IMR-90 (cell line): Measurements from ENCODE around the gene ERP44. TPM values are rescaled to one million over a fixed set of nuclear protein-coding genes. Genes with fewer than 3 reads are reported as not detected.

Source experiments
- ATAC-seq: fragments of 200-7000 bp; cut with Tn5 transposase; 2 replicates; pipeline ENCODE4 v1.9.1; 2020; ENCODE audit warnings: low read depth, mild to moderate bottlenecking, moderate library complexity
- BruUV-seq: library from RNA; stranded (reverse); fragments of 400-500 nt; replicated peaks from 2 replicates; lab custom pipeline; 2021; lab: Mats Ljungman, UMichigan
- CTCF ChIA-PET: fragments of 300-600 bp; formaldehyde crosslinking; extraction: SDS; loops from one replicate; lab custom pipeline; 2021; ENCODE audit warnings: antibody characterized with exemption; lab: Yijun Ruan, JAX
- POLR2A ChIA-PET: fragments of 300-600 bp; sonication (Branson Sonifier 250); formaldehyde crosslinking; loops from one replicate; lab custom pipeline; 2022; ENCODE audit warnings: antibody characterized with exemption; ENCODE audit not compliant: unreplicated experiment; lab: Charles Lee
- DNase-seq: peaks from one replicate; pipeline ENCODE4 v3.0.0; 2013
- H2AFZ ChIP-seq: replicated peaks from 2 replicates; pipeline ENCODE3; 2013; ENCODE audit warnings: low read length, mild to moderate bottlenecking; ENCODE audit not compliant: poor library complexity
- H2AK5ac ChIP-seq: 2 replicates; pipeline ENCODE4 v1.6.1; 2013; ENCODE audit warnings: low read depth, low read length, inconsistent platforms
- H2AK9ac ChIP-seq: replicated peaks from 2 replicates; pipeline ENCODE3; 2013; ENCODE audit warnings: mild to moderate bottlenecking, low read depth, low read length, moderate library complexity; ENCODE audit not compliant: poor library complexity
- H2BK120ac ChIP-seq: 2 replicates; pipeline ENCODE4 v1.6.1; 2013; ENCODE audit warnings: low read depth, low read length, inconsistent platforms
- H2BK15ac ChIP-seq: 3 replicates; pipeline ENCODE4 v1.6.1; 2013; ENCODE audit warnings: low read depth, low read length, inconsistent platforms
- H2BK20ac ChIP-seq: 2 replicates; pipeline ENCODE4 v1.6.1; 2013; ENCODE audit warnings: low read depth, mild to moderate bottlenecking, inconsistent platforms, low read length, moderate library complexity
- H2BK5ac ChIP-seq: 2 replicates; pipeline ENCODE4 v1.6.1; 2013; ENCODE audit warnings: mild to moderate bottlenecking, low read depth, low read length, inconsistent platforms; ENCODE audit not compliant: poor library complexity, severe bottlenecking
- H3K14ac ChIP-seq: replicated peaks from 2 replicates; pipeline ENCODE4 v1.6.1; 2013; ENCODE audit warnings: low read depth, low read length, inconsistent platforms
- H3K18ac ChIP-seq: 2 replicates; pipeline ENCODE4 v1.6.1; 2013; ENCODE audit warnings: low read depth, low read length, control low read depth
- H3K23ac ChIP-seq: 2 replicates; pipeline ENCODE4 v1.6.1; 2013; ENCODE audit warnings: low read depth, low read length, inconsistent platforms
- H3K27ac ChIP-seq: 2 replicates; pipeline ENCODE4 v1.5.1; 2013; ENCODE audit warnings: mild to moderate bottlenecking, control low read depth, low read length; ENCODE audit not compliant: insufficient read depth
- H3K27me3 ChIP-seq: 2 replicates; pipeline ENCODE4 v1.6.1; 2013; ENCODE audit warnings: low read length; ENCODE audit not compliant: control insufficient read depth, insufficient read depth
- H3K36me3 ChIP-seq: 2 replicates; pipeline ENCODE4 v1.6.1; 2013; ENCODE audit warnings: low read length, mixed read lengths; ENCODE audit not compliant: control insufficient read depth, insufficient read depth
- H3K4ac ChIP-seq: 2 replicates; pipeline ENCODE4 v1.6.1; 2013; ENCODE audit warnings: low read depth, low read length, inconsistent platforms
- H3K4me1 ChIP-seq: 2 replicates; pipeline ENCODE4 v1.6.1; 2013; ENCODE audit warnings: low read length, mixed read lengths; ENCODE audit not compliant: control insufficient read depth, insufficient read depth
- H3K4me2 ChIP-seq: 2 replicates; pipeline ENCODE4 v1.6.1; 2013; ENCODE audit warnings: low read depth, mild to moderate bottlenecking, control low read depth, low read length, moderate library complexity
- H3K4me3 ChIP-seq: 2 replicates; pipeline ENCODE4 v1.5.1; 2013; ENCODE audit warnings: low read depth, mild to moderate bottlenecking, control low read depth, low read length, moderate library complexity; ENCODE audit not compliant: insufficient read depth
- H3K56ac ChIP-seq: 2 replicates; pipeline ENCODE4 v1.6.1; 2013; ENCODE audit warnings: low read length, inconsistent platforms; ENCODE audit not compliant: insufficient read depth; ENCODE audit errors: extremely low read depth
- H3K79me1 ChIP-seq, 2 experiments: 2 replicates each; pipeline ENCODE4 v1.6.1; 2013; ENCODE audit warnings: low read length in 2 of 2, inconsistent platforms in 1 of 2, low read depth in 1 of 2
- H3K9ac ChIP-seq: 2 replicates; pipeline ENCODE4 v1.6.1; 2013; ENCODE audit warnings: low read depth, low read length, control low read depth
- H3K9me1 ChIP-seq: 2 replicates; pipeline ENCODE4 v1.6.1; 2013; ENCODE audit warnings: low read length, inconsistent platforms; ENCODE audit not compliant: insufficient read depth
- H3K9me3 ChIP-seq: 2 replicates; pipeline ENCODE4 v1.6.1; 2013; ENCODE audit warnings: low read length; ENCODE audit not compliant: control insufficient read depth, insufficient read depth
- H4K20me1 ChIP-seq: 2 replicates; pipeline ENCODE4 v1.6.1; 2013; ENCODE audit warnings: low read length, inconsistent platforms; ENCODE audit not compliant: insufficient read depth
- H4K5ac ChIP-seq: 2 replicates; pipeline ENCODE4 v1.6.1; 2013; ENCODE audit warnings: mild to moderate bottlenecking, low read depth, low read length, control low read depth
- H4K8ac ChIP-seq, 2 experiments: 2 replicates each; pipeline ENCODE4 v1.6.1; 2013; ENCODE audit warnings: low read depth in 2 of 2, low read length in 2 of 2, control low read depth in 1 of 2, inconsistent platforms in 1 of 2
- H4K91ac ChIP-seq: 2 replicates; pipeline ENCODE4 v1.6.1; 2013; ENCODE audit warnings: low read depth, low read length, inconsistent platforms; ENCODE audit not compliant: insufficient read depth
- BHLHE40 ChIP-seq: fragments of 150-350 bp; IDR thresholded peaks from 2 replicates; pipeline ENCODE4 v1.6.1; 2016; ENCODE audit warnings: mild to moderate bottlenecking, low read depth, low read length
- CHD1 ChIP-seq: IDR thresholded peaks from 2 replicates; pipeline ENCODE4 v1.6.1; 2012; ENCODE audit warnings: low read depth, low read length, improper control_type of control experiment
- MXI1 ChIP-seq: IDR thresholded peaks from 2 replicates; pipeline ENCODE4 v1.6.1; 2012; ENCODE audit warnings: low read depth, mild to moderate bottlenecking, low read length, moderate library complexity, borderline replicate concordance
- RAD21 ChIP-seq: IDR thresholded peaks from 2 replicates; pipeline ENCODE4 v1.6.1; 2012; ENCODE audit warnings: low read length, improper control_type of control experiment
- RCOR1 ChIP-seq: IDR thresholded peaks from 2 replicates; pipeline ENCODE4 v1.6.1; 2012; ENCODE audit warnings: mild to moderate bottlenecking, low read length, improper control_type of control experiment; ENCODE audit not compliant: insufficient replicate concordance
- RFX5 ChIP-seq: IDR thresholded peaks from 2 replicates; pipeline ENCODE4 v1.8.0; 2012; ENCODE audit warnings: low read depth, mild to moderate bottlenecking, low read length, moderate library complexity
- USF2 ChIP-seq: fragments of 150-350 bp; IDR thresholded peaks from 2 replicates; pipeline ENCODE4 v1.6.1; 2017; ENCODE audit warnings: mild to moderate bottlenecking, antibody characterized with exemption, low read length, low read depth
- WGBS, 2 experiments: methylation state at CpG; one replicate each; pipeline versions ENCODE4 v1.1.5 to v1.1.7; 2013; ENCODE audit warnings: missing lambda C conversion rate in 2 of 2; ENCODE audit not compliant: insufficient read length in 1 of 2; ENCODE audit errors: extremely low coverage in 2 of 2; 5-methylcytosine and 5-hydroxymethylcytosine counted together
- dilution Hi-C: fragments of 300-500 bp; cut with HindIII; formaldehyde crosslinking; loops from one replicate; pipeline ENCODE4 v1.14.3; 2018; ENCODE audit warnings: low sequenced_read_pairs; ENCODE audit not compliant: unreplicated experiment
- in situ Hi-C: fragments of 300-500 bp; cut with MboI; formaldehyde crosslinking; loops from 3 replicates; pipeline ENCODE4 v1.14.3; 2019; ENCODE audit warnings: low sequenced_read_pairs, inconsistent platforms, mixed read lengths
- intact Hi-C: fragments of 100-400 bp; cut with micrococcal nuclease; formaldehyde crosslinking; loops from 2 replicates; pipeline ENCODE4 v1.10.0; 2022
- polyA plus RNA-seq, 3 experiments: library from polyadenylated mRNA; depleted of rRNA; stranded (reverse); fragments of >200 nt; gene quantifications; 2 replicates each; pipeline ENCODE4 v1.2.3, GENCODE V29; 2012; ENCODE audit warnings: low replicate concordance in 1 of 3
- total RNA-seq: library from RNA; depleted of rRNA; stranded (reverse); fragments of >200 nt; gene quantifications from 2 replicates; pipeline ENCODE4 v1.2.3, GENCODE V29; 2012
- TF ChIP-seq, protein P1 (sequence below): fragments of 150-350 bp; IDR thresholded peaks from 2 replicates; pipeline ENCODE4 v1.6.1; 2016; ENCODE audit warnings: low read depth, mild to moderate bottlenecking, low read length, moderate library complexity, borderline replicate concordance

ERP44 gene
- total and polyA plus RNA-seq, 2 of the 4 experiments (the other 2 are of a cell fraction): 9.1 to 13.5 TPM

DNA sequence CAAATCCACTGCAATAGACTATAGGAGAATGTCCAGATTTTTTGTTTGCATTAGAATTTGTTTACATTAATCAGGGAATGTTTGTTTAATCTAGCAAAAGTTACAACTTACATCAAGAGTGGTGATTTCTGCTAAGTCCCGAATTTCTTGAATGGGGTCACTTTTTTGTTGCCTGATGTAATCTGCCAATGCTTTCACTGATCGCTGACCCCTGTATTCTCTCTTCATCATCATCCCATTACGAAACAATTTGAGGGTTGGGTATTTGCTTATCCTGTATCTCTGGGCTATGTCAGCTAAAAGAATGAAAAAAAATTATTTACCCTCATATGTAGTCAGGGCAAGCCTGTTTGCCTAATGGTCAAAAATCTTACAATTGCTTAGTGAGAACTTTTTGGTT lies 76.9 kb downstream of the ERP44 start:
- peaks cover 7% of the 10 kb centered on the region for H3K36me3 ChIP-seq
- intact Hi-C loops (no loop called here), dilution Hi-C loops (no loop called here), in situ Hi-C loops (loop anchor here (10.0 to 25.0 kb wide), 2 partner anchors 203 to 760 kb away; no protein-coding TSS in a partner anchor)
- ChIA-PET CTCF (no interaction called here), POLR2A (no interaction called here)
- no peak overlapping the region for H3K18ac ChIP-seq
- H3K56ac ChIP-seq: no peak overlapping the region
- no peak overlapping the region for H2AK5ac ChIP-seq
- H2BK20ac ChIP-seq: no peak overlapping the region
- H3K9ac ChIP-seq: no peak overlapping the region
- no peak overlapping the region for H3K23ac ChIP-seq
- peaks cover 8 to 15% of the 10 kb centered on the region in 2 experiments; a peak in 3 of 4 replicates for H3K79me1 ChIP-seq
- H2AK9ac ChIP-seq: no peak overlapping the region
- no peak overlapping the region for H4K8ac ChIP-seq
- H3K9me1 ChIP-seq: peaks cover 3% of the 10 kb centered on the region; the same call in 1 of the 2 replicates
- H3K27ac ChIP-seq: no peak overlapping the region
- no peak overlapping the region for H3K4me3 ChIP-seq
- DNase-seq (no peak), ATAC-seq (no peak)
- H2BK15ac ChIP-seq: no peak overlapping the region
- TF ChIP-seq, protein P1, sequence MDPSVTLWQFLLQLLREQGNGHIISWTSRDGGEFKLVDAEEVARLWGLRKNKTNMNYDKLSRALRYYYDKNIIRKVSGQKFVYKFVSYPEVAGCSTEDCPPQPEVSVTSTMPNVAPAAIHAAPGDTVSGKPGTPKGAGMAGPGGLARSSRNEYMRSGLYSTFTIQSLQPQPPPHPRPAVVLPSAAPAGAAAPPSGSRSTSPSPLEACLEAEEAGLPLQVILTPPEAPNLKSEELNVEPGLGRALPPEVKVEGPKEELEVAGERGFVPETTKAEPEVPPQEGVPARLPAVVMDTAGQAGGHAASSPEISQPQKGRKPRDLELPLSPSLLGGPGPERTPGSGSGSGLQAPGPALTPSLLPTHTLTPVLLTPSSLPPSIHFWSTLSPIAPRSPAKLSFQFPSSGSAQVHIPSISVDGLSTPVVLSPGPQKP: no peak
- TF ChIP-seq RFX5 (no peak), RCOR1 (no peak), BHLHE40 (no peak), MXI1 (no peak), CHD1 (no peak), USF2 (no peak), RAD21 (no peak)
- no TSS peak for BruUV-seq
- H4K20me1 ChIP-seq: no peaks in the 10 kb centered on the region
- peaks cover 2% of the 10 kb centered on the region; the same call in 1 of the 2 replicates for H3K4me1 ChIP-seq
- no CpG with 5 or more reads among the region's 3 CpGs for WGBS, 2 experiments
- H2BK5ac ChIP-seq: no peak overlapping the region
- no peak overlapping the region for H3K4ac ChIP-seq
- no peak overlapping the region for H3K14ac ChIP-seq
- no peak overlapping the region for H4K5ac ChIP-seq
- H4K91ac ChIP-seq: no peak overlapping the region
- peaks cover 2% of the 10 kb centered on the region; the same call in 1 of the 2 replicates for H3K9me3 ChIP-seq
- no peak overlapping the region for H3K4me2 ChIP-seq
- H2AFZ ChIP-seq: no peak overlapping the region
- H3K27me3 ChIP-seq: no peaks in the 10 kb centered on the region
- H2BK120ac ChIP-seq: no peak overlapping the region
